CD4-positive, alpha-beta T cell treated with Interleukin-4 for 4 hours (primary cell): Measurements from ENCODE around the gene ACTN1.
"Not testable (repeated sequence)": the region's sequence is repeated elsewhere in the genome, so short reads cannot be mapped to it uniquely, and the experiment has no call there.

ENCODE experiments used
- DNase-seq: peaks from one replicate; pipeline ENCODE4 v3.0.0-alpha.2; 2020

ACTN1 gene

DNA sequence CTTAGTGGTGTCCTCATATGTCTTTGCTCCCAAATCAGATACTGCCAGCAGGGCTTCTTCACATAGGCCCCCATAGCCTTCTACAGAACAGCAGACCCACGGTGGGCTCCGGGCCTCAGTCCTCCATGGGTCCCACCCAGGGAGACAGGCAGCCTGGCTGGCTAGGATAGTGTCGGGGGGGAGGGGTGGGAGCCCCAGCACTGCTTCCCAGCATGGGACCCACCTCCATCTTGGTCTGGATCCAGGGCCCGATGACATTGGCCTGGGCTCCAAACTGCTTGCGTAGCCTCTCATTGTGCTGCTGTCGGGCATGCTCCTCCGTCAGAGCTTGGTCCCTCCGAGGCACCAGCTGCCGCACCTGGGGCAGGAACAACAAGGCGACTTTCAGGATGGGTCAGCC lies 96.9 kb downstream of the ACTN1 start:
- no peak for DNase-seq

DNA sequence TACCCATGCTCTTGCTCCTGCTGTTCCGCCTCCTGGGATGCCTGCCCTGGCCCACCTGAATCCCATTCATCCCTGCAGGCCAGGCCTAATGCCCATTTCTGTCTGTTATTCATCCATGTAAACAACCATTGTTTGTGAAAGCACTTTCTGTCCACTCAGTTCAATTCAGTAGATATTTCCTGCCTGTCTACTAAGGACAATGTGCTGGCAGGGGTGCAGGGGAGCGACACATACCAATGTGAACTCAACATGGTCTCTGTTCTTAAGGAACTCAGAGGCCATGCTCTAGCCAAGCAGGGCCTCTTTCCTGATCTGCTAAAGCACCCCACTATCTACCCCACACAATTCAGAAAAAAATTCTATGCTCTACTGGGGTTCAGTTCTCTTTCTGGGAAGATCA lies 97.7 kb downstream of the ACTN1 start:
- no peak for DNase-seq

DNA sequence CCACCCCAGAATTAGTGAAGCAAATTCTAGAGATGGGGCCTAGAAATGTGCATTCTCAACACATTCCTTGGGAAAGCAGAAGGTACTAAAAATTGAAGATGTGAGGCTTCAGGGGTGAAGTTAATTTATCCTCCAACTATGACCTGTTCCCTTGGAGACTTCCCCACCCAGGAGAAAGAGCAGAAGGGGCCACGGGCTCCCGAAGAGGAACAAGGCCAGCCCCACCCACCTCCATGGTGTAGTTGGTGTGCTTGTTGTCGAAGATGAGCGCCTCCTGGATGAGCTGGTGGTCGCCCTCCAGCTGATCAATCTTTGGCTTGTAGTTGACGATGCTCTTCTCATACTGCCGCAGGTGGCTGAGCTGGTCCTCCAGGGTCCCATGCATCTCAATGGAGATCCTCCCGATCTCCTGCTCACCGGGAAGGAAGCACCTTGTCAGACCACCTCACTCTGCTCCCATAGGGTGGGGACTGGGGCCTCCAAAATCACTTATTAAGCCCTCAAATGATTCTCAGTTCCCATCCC lies 98.5 kb downstream of the ACTN1 start:
- no peak for DNase-seq

DNA sequence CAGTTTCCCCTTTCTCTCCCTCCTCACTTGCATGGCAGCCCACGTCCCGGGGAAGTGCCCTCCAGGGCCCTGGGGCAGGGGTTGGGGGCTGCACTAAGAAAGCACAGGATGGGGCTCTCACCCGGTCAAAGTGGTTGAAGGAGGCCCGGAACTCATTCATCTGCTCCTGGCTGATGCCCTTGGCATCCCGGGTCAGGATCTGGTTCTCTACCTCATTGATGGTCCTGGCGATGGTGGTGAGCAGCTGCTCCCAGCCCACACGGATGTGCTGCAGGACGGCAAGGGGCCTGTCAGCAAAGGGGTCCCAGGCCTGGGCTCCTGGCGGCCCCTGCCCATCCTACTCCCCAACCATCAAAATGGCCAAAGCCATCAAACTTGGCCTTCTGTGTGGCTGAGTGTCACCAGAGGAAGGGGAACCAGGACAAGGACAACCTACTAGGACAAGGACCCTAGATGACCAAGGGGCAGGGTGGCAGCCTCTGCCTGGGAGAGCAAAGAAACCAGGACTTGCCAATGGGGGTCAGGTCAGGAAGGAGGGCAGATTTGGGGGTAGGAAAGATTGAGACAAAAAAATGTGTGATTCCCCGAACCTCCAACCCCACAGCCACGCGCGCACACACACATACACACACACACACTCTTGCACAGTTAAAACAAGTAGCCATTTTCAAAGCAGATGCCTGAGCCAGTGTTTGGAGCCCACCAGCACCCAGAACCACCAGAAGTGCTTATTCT lies 99.1 kb downstream of the ACTN1 start:
- DNase-seq, result no peak

DNA sequence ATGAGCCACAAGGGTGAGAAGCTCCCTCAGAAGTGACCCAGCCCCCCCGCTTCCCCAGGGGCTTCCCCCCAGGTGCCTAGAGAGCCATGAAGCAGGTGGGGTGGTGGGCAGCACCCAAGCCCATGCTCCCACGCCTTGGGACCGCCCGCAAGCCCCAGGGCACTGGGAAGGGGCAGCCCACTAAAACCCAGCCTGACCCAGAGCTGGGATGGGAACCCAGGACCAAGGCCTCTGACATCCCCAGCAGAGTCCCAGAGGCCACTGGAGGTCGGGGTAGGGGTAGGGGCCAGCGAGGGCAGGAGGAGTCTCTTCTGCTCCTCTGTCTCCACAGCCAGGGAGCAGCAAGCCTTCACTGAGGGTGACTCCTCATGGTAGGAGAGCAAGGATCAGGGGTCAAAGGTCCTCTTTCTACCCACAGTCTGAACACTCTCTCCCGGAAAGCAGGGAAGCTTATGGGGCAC lies 99.8 kb downstream of the ACTN1 start:
- no peak for DNase-seq

DNA sequence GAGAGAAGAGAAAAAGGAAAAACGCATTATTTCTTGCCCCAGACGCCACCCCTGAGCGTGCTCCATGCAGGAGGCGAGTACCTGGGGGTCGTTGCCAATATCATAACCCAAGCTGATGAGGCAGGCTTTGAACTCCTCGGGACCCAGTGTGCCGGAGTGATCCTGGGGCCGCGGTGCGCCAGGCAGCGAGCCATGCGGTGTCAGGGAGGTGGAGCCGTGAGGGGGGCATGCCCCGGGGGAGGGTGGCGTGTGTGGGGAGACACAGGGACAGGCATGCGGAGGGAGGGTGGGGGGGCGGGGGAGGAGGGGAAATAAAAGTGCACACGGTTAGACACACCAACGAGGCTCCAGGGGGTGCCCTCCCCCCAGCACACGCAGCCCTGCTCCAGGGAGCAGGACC lies 100.2 kb downstream of the ACTN1 start:
- no peak for DNase-seq

DNA sequence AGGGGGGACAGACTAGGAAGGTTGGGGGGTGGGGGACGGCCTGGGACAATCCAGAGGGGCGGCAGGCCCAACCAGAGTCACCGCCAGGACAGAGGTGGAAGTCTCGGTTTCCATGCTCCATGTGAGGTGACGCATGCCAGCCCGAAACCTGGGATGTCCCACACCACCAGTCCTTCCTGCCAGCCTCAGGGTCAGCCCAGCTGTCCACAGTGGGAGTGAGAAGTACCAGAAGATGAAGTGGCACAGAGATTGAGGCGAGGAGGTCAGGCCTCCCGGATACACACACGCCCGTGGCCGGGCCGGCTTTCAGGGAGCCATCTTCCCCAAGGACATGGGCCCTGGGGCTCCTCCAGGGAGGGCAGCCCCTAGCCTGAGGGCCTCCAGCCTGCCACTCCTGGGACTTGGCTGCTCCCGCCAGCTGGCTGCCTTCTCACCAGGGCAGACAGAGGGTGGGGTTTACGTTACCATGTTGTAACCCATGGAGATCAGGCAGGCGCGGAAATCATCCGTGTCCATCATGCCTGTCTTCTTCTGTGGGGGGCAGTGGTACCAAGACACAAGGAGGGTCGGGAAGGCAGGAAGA lies 101.0 kb downstream of the ACTN1 start:
- no peak for DNase-seq

DNA sequence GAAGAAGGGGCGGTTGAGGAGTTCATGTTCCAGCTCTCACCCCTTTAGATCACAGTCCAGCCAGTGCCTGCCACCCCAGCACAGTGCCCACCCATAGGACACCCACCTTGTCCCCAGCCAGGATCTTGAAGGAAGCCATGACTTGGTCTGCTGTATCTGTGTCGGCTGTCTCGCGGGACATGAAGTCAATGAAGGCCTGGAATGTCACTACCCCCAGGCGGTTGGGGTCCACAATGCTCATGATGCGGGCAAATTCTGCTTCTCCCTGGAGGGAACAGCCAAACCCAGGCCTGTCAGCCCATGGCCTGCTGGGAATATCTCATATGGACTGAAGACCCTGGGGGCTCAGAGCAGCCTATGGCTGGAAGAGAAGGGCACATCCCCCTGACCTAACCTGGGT lies 102.1 kb downstream of the ACTN1 start:
- DNase-seq, result no peak

DNA sequence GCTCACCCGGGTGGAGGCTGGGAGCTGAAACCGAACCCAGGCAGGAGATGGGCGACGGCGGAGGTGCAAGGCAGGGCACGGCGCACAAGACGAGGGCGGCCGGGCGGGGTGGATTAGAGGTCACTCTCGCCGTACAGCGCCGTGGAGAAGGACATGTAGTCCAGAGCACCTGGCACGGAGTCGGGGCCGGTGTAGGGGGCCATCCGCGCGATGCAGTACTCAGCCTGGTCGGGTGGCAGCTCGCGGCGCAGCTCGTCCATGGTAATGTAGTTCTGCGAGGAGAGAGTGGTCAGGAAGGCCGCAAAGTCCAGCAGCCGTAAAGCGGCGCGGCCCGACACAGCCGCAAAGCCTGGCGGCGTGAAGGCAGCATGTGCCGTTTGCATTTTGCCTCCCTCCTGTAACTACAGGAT lies 104.4 kb downstream of the ACTN1 start:
- DNase-seq, result no peak

DNA sequence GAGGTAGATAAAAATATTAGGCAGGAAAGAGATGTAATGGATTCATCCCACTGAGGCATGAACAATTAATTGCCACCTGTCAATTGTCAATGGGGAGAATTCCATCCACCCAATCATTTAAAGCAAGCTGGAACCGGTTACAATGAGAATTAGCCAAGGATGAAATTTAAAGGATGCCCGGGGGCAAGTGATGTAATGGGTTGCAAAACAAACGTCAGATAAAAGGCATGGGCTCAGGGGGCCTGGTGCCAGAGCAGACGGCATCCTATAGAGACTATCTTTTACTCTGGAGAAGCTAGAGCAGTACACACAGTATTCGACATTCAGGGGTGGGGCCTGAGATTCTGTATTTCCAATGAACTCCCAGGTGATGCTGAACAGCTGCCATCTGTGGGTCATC lies 105.7 kb downstream of the ACTN1 start:
- no peak for DNase-seq

DNA sequence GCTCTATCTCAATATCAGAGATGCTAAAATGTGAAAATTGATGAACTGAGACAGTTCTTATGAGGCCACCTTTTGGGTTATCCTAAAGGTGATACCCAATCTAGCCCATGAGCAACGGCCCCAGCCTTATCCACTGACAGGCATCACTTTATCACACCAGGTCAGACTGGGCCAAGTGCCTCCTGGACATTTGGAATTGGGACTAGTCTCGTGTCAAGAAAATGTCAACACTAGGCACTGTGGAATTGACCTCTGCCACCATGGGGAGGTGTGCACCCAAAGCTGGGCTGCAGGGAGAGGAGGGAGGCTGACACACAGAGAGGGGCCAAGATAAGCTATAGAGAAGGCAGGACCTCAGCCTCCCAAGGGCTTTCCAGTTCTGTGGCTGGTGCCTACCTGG lies 107.7 kb downstream of the ACTN1 start:
- DNase-seq, result no peak

DNA sequence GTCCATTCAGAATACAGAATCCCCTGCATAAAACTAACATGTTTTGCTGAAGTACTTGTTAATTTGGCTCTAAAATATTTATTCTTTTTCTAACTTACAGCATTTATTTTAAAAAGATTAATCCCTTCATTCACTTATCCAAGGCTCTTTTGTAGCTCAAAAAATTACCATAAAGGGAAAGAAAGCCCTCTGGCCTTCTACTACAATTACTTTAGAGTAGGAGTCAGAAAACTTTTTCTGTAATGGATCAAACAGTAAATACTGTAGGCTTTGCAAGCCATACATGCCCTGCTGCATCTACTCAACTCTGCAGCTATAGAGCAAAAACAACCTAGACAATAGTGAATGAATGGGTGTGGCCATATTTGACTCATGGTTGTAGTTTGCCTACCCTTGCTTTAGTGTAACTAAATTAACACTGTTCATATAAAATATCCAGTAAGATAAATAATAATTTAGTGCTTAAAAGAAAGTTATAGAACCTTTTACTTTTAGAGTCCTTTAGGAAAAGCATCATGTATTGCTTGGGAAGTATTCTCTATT lies 112.0 kb downstream of the ACTN1 start:
- no peak for DNase-seq

DNA sequence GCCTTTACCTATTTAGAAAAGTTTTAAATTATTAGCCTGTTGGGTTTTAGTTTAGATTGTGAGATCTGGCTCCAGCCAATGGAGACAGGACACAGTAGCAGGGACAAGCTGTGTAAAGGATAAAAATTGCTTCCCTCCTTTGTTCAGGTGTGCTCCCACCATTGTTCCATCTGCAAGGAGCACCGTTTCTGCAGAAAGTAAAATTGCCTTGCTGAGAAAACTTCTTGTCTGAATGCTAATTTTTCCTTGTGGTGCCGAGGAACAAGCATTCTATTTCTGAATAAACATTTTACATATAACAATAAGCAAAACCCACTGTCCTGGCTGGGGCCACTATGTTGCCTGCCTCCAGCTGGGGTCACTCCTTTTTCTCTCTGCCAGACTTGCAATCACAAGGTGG lies 113.6 kb downstream of the ACTN1 start:
- DNase-seq, result no peak

DNA sequence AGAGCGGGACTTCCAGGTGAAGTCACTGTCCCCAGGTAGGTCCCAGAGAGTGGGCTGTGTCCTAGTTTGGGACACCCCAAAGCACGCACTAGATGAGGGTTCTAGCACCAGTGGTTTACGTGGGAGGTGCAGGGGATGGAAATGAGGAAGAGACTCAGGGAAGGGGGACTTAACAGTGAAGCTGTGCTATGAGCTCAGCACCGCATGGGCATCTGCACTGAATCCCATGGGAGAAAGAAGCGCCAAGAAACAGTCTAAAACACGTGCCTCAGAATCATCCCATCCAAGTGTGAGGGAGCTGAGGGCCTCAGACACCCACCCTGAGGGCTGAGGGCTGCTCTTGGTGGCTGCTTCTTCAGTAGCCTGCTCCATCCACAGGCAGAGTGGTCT lies 114.7 kb downstream of the ACTN1 start:
- DNase-seq, result no peak

DNA sequence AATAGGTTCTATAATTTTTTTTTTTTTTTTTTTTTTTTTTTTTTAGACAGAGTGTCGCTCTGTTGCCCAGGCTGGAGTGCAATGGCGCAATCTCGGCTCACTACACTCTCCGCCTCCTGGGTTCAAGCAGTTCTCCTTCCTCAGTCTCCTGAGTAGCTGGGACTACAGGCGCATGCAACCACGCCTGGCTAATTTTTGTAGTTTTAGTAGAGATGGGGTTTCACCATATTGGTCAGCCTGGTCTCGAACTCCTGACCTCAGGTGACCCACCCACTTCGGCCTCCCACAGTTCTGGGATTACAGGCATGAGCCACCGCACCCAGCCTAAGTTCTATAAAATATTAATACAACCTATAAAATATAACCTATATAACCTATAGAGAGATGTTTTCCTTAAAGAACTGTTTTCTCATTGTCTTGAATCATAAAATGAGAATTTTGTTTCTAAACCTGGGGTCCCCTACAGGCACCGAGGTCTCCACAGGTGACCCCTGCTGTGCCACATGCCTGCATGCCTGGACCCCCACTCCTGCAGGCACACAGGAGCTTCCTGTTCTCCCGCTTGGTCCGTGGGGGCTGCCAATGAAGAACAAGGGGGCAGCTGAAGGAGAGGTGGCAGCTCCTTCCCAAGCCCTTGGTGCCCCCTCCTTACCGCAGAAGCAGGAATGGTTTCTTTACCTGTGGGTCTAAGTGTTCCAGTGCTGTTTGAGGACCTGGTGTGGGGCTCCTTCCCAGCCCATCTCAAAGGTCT lies 115.3 kb downstream of the ACTN1 start:
- DNase-seq, result no peak

DNA sequence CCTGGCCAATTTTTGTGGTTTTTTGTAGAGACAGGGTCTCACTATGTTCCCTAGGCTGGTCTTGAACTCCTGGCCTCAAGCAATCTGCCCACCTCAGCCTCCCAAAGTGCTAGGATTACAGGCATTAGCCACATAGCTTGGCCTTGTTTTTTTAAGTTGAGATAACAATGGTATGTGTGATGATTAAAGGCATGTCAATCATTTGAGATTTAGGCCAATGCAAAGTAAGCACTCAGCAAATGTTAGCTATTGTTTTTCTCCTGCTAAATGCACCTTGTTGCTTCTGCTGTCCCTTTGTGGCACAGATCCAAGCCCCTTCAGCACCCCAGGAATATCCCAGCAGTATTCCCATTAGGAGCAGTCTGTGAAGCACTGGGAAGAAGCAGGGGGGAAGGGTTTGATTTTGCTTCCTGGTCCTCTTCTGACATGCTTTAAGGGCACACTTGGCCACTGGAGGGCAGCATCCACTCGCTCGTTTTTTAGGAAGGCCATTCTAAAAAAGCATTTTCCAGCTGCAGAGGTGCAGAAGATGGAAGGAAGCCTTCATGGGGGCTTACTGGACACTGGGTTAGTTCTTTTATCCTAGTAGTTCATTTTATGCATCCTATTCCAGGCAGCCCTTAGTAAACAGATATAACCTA lies 116.0 kb downstream of the ACTN1 start:
- DNase-seq, result peak; percentile 54

DNA sequence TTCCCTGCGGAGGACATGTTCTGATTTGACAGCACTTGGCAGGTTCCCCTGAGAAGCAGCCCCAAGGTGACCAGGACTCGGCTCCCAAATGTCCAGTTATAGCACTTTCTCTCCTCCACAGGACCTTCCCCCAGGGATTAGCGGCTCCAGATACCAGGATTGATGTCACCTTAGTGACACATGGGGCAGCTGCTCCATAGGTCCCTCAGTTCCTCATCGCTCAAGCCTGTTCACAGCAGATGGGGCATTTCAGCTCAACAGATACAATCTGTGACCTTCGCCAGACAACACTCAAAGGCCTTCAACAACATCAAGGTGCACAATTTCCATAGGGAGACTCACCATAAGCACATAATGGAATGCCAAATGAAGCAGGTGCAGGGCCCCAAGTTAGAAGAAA lies 118.3 kb downstream of the ACTN1 start:
- no peak for DNase-seq

DNA sequence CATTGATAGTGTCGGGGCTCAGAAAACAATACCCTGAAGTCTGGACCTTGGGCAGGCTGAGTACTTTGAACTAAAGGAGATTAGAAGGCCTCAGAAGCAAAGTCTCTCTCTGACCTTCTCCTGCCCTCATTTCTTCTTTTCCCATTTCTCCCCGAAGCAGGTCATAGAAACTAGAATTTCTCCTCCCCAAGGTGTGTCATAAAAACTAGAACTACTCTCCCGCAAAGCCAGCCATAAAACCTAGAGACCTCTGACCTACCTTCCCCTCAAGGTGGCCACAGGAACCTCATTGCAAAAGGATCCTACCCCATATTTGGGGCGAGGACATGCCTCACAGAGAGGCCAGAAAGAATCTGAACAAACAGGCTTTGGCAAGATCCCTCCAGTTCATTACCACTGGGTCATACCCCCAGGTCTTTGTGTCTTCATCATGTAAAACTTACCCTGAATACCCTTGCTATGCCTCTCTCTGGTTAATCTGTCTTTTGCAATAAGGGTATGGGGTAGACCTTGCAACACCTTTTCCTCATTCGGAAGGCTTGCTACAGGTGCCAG lies 121.5 kb downstream of the ACTN1 start:
- DNase-seq, result no peak

DNA sequence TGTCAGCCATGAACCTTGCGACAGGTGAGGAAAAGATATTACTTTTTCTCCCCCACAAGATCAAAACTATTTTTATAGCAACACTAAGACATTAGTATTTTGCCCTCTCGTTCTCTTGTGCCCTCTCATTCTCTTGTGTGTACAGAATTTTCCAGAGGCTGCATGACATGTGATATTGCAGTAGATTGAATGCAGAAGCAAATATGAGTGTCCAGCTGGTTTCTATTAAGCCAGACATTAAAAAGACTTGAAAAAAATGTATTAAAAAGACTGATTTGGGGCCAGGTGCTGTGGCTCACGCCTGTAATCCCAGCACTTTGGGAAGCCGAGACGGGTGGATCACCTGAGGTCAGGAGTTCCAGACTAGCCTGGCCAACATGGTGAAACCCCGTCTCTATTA lies 122.5 kb downstream of the ACTN1 start:
- DNase-seq, result no peak

DNA sequence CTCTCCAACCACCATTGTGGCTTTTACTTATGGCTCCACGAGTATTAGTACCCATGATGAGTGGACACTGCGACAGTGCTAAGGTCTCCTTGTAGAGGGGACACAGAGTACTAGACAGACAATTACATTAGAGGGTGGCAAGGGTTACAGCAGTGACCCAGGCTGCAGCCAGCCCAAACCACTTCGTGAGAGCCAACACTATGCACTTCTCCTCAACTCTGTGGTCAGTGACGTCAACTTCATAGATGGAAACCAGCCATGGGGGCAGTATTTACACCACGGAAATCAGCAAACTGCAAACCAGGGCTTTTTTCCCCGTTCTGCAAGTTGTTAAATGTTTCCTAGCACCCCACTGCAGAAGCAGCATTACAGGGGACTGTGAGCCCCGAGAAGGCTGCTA lies 124.7 kb downstream of the ACTN1 start:
- DNase-seq, result peak; percentile 8

DNA sequence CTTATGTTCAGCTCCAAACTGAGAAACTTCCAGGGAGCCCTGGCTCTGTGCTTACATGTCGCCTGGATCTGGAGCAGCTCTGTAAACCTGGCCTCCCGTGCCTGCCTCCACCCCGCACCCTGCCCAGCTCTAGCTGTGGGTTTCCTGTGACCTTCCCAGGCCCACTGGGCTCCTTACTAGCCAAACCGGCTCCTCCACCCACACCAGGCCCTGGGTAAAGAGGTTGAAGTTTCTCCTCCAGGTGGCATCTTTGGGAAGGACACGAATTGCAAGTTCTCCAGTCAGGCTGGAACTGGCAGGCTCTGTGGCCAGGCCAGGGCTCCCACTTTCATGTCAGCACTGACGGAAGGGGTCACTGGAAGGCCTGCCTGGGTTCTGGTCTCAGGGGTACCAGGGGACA lies 125.4 kb downstream of the ACTN1 start:
- DNase-seq, result no peak

DNA sequence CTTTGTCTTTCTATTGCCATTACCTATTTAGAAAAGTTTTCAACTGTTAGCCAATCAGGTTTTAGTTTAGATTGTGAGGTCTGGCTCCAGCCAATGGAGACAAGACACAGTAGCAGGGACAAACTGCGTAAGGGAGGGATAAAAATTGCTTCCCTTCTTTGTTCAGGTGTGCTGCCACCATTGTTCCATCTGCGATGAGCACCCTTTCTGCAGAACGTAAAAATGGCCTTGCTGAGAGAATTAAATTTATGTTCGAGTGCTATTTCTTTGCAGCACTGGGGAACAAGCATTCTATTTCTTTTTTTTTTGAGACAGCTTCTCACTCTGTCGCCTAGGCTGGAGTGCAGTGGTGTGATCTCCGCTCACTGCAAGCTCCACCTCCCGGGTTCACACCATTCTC lies 126.6 kb downstream of the ACTN1 start:
- not testable (repeated sequence) for DNase-seq

DNA sequence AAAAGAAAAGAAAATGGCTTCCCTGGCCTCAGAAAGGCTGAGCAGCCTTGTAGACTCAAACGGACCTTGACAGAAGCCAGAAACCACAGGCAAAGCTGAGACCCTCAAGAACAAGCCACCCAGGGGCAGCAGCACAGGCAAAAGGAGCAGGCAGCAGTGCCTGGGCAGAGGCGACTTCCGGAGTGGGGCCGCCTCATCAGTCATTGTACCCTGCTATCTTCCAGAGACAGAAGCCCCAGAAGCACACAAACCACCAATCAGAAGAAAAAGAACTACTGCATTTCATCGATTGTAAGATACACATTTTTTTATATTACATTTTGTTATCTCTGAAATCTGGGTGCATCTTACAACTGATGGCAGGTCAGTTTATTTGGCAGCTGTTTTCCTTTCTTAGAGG lies 128.0 kb downstream of the ACTN1 start:
- DNase-seq, result no peak
